ENCODE data around the gene KIAA0930.
"Not testable (repeated sequence)": the region's sequence is repeated elsewhere in the genome, so short reads cannot be mapped to it uniquely, and the experiment has no call there.

KIAA0930 gene

DNA sequence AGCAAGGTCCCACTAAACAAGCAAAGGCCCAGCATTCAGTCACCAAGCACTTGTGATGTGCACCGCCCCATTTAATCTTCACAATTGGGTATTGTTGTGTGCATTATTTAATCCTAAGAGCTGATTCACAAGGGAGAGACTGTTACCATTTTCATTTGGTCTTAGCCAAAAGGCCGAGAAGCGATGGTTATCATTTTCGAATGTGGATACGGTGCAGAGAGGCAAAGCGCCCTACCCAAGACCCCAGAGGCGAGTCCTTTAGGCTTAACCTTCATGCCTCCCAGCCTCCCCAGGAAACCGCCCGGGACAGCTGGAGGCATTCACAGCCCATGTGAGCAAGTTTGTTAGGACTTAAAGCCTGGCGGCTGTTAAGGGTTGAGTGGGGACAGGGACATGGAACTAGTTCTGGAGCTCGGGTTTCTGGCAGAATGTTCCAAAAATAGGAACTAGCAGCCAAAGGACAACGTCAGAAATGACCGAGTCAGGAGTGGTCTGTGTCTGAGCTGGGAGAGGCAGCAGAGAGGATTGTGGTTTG, 31.0 kb upstream of the KIAA0930 start:
- no peak overlapping the region for H3K27ac Mint-ChIP-seq (ENCODE audit: low read depth)
- peaks cover 35% of the 10 kb centered on the region for H3K27me3 Mint-ChIP-seq
- peaks cover 13% of the 10 kb centered on the region for H3K4me1 Mint-ChIP-seq
- H3K9me3 Mint-ChIP-seq = no peaks in the 10 kb centered on the region
- H3K36me3 Mint-ChIP-seq (ENCODE audit: insufficient read depth) = peaks cover 2% of the 10 kb centered on the region
- DNase-seq (ENCODE audit: low spot score in 2 of 2) = no peak
- ATAC-seq (replicated peaks; ENCODE audit: extremely low read depth, poor library complexity, severe bottlenecking) = no peak
- no peak overlapping the region for H3K4me3 Mint-ChIP-seq

DNA sequence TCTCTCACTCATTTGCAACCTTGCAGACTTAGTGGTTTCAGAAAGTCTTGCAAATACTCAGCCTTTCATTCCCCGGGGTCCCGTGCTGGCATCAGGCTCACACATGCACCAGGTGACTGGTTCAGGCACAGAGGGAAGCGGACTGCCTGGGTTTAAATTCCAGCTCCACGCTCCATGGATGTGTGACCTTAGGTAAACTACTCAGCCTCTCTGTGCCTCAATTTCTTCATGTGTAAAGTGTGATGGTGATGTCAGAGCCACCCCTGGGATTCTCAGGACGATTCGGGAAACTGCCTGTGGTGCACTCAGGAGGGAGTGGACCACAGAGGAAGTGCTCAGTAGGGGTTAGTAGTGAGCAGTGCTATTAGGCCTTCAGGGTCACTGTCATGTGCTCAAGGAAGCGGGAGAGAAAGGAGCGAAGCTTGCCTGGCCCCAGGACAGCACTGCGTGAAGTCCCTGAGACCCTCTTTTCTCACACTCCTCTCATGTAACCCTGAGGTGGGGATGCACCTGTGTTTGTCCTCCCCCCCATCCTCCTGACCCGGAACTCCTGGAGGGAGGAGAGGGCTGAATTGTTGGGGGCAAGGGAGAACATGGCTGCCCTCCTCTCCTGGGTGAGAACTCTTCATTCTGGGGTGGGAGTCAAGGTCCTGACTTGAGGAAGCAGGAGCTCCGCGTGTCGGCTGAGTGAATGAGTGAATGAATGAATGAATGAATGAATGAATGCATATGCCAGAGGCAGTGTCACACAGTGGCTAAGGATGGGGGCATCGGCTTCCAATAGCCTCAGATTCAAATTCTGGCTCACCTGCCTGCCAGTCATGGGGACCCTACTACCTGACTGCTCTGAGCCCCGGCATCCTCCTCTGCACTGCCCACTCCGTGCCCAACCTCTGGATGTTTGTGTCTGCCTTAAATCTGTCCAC, 29.7 kb upstream of the KIAA0930 start:
- DNase-seq (ENCODE audit: low spot score in 2 of 2) (no peak), ATAC-seq (replicated peaks; ENCODE audit: extremely low read depth, poor library complexity, severe bottlenecking) (no peak)
- Mint-ChIP-seq H3K27me3 (peaks cover 35% of the 10 kb centered on the region), H3K27ac (ENCODE audit: low read depth) (peak overlapping the region; percentile 41), H3K36me3 (ENCODE audit: insufficient read depth) (peaks cover 2% of the 10 kb centered on the region), H3K4me3 (peak overlapping the region; percentile 77), H3K4me1 (peaks cover 13% of the 10 kb centered on the region), H3K9me3 (no peaks in the 10 kb centered on the region)

DNA sequence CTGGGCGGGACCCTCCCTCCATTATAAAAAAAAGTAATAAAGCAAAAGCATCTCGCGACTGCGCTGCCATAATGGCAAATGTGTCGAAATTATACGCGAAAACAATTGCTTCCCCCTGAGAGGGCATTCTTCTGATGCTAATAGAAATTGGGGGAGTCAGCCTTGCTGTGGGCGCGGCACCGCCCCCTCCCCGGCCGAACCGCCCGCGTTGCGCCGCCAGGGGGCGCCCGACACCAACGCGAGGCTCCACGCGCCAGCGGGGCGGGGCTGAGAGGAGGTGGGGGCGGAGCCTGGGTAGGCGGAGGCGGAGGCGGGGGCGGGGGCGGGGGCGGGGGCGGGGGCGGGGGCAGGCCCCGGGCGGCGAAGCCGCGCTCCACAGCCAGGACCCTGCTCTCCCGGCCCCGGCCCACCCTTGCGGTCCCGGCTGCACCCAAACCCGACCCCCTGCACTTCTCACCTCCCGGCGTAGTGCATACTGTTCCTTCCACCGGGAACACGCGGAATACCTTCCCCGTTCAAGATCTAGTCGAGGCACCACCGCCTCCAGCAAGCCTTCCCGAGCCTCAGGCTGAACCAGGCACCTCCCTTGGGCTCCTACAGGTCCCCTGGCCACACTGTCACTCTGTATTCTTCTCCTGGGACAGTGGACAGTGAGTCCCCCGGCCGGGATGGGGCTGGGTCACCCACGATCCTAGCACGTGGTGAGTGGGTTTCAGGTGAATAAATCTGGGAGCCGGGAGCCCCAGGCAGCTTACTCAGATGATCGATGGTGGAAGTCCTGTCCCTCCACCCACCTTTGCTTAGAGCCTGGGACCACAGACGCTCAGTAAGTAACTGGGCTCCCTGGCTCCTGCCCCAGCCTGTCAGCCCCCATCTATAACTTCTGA, 28.5 kb upstream of the KIAA0930 start:
- H3K4me3 Mint-ChIP-seq = peak overlapping the region; percentile 77
- peak; percentile 82 to 91 for DNase-seq (ENCODE audit: low spot score in 2 of 2)
- peaks cover 34% of the 10 kb centered on the region for H3K27me3 Mint-ChIP-seq
- peaks cover 2% of the 10 kb centered on the region for H3K36me3 Mint-ChIP-seq (ENCODE audit: insufficient read depth)
- peak overlapping the region; percentile 44 for H3K27ac Mint-ChIP-seq (ENCODE audit: low read depth)
- H3K9me3 Mint-ChIP-seq = no peaks in the 10 kb centered on the region
- peaks cover 13% of the 10 kb centered on the region for H3K4me1 Mint-ChIP-seq
- ATAC-seq (replicated peaks; ENCODE audit: extremely low read depth, poor library complexity, severe bottlenecking) = peak; percentile 92

DNA sequence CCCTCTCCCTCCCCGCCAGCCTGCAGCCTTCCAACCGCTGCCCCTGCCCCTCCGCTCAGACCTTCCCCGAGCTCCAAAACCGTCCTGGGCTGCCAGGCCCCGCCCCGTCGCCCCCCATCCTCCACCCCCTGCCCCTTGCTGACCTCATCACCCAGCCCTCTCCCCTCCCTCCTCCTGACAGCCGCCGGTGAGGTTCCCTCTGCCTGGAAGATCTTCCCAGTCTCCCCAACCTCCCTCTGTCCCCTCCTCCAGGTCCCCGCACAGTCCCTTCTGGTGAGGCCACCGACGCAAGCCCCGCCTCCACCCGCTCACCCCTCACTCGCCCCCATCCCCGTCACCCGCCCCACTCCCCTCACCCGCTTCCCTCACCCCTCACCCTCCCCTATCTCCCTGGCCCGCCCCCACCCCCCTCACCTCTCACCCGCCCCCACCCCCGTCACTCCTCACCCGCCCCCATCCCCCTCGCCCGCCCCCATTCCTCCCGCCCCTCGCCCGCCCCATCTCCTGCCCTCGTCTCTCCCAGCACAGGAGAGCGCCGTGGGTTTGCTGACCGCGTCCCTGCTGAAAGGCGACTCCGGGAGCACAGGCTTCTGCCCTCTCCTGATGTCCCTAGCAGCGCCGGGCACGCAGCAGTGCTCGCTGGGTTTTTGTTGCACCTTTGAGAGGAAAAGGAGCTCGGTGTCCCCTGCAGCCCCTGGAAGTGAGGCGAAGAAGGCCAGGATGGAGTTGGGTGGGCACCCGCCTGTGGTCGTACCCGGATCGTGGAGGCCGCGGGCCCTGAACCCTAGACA, 27.7 kb upstream of the KIAA0930 start:
- peak; percentile 26 for ATAC-seq (replicated peaks; ENCODE audit: extremely low read depth, poor library complexity, severe bottlenecking)
- Mint-ChIP-seq H3K27ac (ENCODE audit: low read depth) (peak overlapping the region; percentile 44), H3K36me3 (ENCODE audit: insufficient read depth) (peaks cover 2% of the 10 kb centered on the region)

DNA sequence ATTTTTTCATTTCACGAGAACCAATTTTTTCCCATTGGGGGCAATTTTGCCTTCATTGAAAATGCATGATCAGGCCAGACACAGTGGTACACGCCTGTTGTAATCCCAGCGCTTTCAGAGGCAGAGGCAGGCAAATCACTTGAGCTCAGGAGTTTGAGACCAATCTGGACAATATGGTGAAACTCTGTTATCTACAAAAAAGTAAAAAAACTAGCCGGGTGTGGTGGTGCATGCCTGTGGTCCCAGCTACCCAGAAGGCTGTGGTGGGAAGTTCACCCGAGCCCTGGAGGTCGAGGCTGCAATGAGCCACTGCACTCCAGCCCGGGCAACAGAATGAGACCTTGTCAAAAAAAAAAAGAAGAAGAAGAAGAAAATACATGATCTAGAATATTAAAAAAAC, 24.8 kb upstream of the KIAA0930 start:
- DNase-seq (ENCODE audit: low spot score in 2 of 2) (no peak), ATAC-seq (replicated peaks; ENCODE audit: extremely low read depth, poor library complexity, severe bottlenecking) (no peak)
- no peak overlapping the region for H3K4me3 Mint-ChIP-seq
- H3K36me3 Mint-ChIP-seq (ENCODE audit: insufficient read depth) = peaks cover 5% of the 10 kb centered on the region
- H3K9me3 Mint-ChIP-seq = no peaks in the 10 kb centered on the region
- H3K4me1 Mint-ChIP-seq = peaks cover 13% of the 10 kb centered on the region
- H3K27ac Mint-ChIP-seq (ENCODE audit: low read depth) = peak overlapping the region; percentile 22
- H3K27me3 Mint-ChIP-seq = peaks cover 23% of the 10 kb centered on the region

More for the DNA sequence above, 27.7 kb upstream of the KIAA0930 start:
- no peak for DNase-seq (ENCODE audit: low spot score in 2 of 2)
- Mint-ChIP-seq H3K9me3 (no peaks in the 10 kb centered on the region), H3K27me3 (peaks cover 36% of the 10 kb centered on the region), H3K4me1 (peaks cover 13% of the 10 kb centered on the region), H3K4me3 (peak overlapping the region; percentile 77)

DNA sequence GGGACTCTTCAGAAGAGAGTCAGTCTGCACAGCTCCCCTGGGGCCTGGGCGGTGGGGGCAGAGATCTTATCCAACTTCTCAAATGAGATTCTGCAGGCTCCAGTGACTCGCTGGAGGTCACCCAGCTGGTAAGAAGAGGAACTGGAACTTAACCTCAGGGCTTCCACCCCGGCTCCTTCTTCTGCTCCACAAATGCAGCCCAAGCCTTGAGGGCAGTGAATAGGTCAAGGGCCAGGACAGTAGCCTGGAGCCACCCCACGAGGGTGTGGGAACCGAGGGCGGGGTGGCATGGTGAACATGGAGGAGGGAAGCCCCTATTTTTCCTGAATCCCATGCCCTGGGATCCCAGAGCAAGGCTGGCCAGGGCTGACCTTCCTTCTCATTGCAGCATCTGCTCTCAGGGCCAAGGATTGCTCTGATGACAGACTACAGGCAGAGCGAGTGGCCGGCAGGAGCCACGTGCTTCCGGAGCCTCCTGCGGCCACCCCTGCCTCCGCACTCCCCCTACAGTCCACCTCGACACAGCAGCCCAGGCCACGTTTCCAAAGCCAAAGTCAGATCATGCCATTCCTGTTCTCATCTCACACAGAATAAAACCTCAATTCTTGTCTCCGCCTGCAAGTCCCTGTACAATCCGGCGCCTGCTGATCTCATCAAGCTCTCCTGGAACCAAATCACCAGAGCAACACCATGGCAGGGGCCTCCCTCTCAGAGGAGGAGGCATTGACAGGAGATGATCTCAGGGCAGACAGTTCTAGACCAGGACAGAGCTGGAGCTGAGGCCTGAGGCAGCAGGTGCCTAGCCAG, 23.0 kb upstream of the KIAA0930 start:
- H3K27me3 Mint-ChIP-seq = peaks cover 12% of the 10 kb centered on the region
- H3K36me3 Mint-ChIP-seq (ENCODE audit: insufficient read depth) = peaks cover 3% of the 10 kb centered on the region
- ATAC-seq (replicated peaks; ENCODE audit: extremely low read depth, poor library complexity, severe bottlenecking) = peak; percentile 14
- DNase-seq (ENCODE audit: low spot score in 2 of 2) = no peak
- H3K27ac Mint-ChIP-seq (ENCODE audit: low read depth) = no peak overlapping the region
- no peaks in the 10 kb centered on the region for H3K4me1 Mint-ChIP-seq
- no peaks in the 10 kb centered on the region for H3K9me3 Mint-ChIP-seq
- no peak overlapping the region for H3K4me3 Mint-ChIP-seq

DNA sequence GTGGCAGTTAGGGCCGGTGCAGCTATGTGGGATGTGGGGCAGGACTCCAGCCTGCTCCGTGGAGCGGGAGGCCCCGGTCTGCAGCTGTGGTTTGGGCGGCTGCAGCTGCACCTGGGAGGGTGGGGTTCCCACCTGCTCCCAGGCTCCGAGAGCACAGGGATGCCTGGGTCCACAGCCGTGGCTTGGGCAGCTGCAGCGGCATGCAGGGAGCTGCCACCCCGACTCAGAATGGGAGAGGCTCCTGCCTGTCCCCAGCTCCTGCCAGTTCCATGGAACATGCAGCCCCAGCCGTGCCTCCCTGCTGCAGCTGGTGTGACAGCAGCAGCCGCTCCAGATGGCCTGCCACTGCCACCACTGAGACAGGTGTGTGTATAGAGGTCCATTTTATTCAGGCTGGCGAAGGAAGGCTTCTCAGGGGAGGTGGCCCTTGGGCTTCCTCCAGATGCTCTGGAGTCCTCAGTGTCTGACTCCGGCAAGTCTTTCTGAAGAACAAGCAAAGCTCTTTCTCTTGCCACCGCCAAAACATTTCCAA, 22.3 kb upstream of the KIAA0930 start:
- H3K4me3 Mint-ChIP-seq = no peak overlapping the region
- DNase-seq (ENCODE audit: low spot score in 2 of 2) (no peak), ATAC-seq (replicated peaks; ENCODE audit: extremely low read depth, poor library complexity, severe bottlenecking) (no peak)
- no peaks in the 10 kb centered on the region for H3K4me1 Mint-ChIP-seq
- peak overlapping the region; percentile 61 for H3K27ac Mint-ChIP-seq (ENCODE audit: low read depth)
- no peaks in the 10 kb centered on the region for H3K9me3 Mint-ChIP-seq
- peaks cover 12% of the 10 kb centered on the region for H3K27me3 Mint-ChIP-seq
- H3K36me3 Mint-ChIP-seq (ENCODE audit: insufficient read depth) = peaks cover 3% of the 10 kb centered on the region

DNA sequence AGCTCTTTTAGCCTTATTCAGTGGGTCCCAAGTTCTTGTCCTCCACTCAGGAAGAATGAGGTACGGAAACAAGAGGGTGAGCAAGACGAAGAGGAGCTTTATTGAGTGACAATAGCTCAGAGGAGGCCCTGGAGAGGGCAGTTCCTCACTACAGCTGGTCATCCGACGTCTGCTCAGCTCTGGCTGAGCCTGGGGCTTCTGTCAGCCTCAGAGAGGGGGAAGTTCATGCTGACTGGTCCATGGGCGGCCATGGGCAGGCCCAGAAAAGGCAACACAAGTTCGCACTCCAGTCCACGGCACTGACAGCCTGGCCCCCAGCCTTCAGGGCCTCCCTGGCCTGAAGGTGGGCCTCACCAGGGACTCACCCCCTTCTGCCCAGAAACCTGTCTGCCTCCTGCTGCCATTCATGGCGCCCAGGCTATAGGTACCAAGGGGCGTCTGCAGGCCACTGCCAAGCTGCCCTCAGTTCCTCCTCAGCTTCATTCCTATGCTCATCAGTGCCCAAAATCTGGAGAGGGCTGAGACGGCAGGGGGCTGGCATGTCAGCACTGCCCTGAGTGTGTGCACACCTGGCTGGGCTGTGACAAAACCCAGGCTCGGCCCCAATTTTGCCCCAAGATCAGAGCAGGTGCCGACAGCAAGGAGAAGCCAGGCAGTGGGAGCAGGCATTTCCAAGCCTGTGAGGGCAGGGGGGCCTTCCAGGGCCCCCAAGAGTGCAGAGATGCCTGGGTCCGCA, 21.7 kb upstream of the KIAA0930 start:
- H3K4me1 Mint-ChIP-seq = no peaks in the 10 kb centered on the region
- H3K36me3 Mint-ChIP-seq (ENCODE audit: insufficient read depth) = peaks cover 3% of the 10 kb centered on the region
- ATAC-seq (replicated peaks; ENCODE audit: extremely low read depth, poor library complexity, severe bottlenecking) (no peak), DNase-seq (ENCODE audit: low spot score in 2 of 2) (no peak)
- H3K27me3 Mint-ChIP-seq = peaks cover 12% of the 10 kb centered on the region
- peak overlapping the region; percentile 61 for H3K27ac Mint-ChIP-seq (ENCODE audit: low read depth)
- no peak overlapping the region for H3K4me3 Mint-ChIP-seq
- no peaks in the 10 kb centered on the region for H3K9me3 Mint-ChIP-seq

DNA sequence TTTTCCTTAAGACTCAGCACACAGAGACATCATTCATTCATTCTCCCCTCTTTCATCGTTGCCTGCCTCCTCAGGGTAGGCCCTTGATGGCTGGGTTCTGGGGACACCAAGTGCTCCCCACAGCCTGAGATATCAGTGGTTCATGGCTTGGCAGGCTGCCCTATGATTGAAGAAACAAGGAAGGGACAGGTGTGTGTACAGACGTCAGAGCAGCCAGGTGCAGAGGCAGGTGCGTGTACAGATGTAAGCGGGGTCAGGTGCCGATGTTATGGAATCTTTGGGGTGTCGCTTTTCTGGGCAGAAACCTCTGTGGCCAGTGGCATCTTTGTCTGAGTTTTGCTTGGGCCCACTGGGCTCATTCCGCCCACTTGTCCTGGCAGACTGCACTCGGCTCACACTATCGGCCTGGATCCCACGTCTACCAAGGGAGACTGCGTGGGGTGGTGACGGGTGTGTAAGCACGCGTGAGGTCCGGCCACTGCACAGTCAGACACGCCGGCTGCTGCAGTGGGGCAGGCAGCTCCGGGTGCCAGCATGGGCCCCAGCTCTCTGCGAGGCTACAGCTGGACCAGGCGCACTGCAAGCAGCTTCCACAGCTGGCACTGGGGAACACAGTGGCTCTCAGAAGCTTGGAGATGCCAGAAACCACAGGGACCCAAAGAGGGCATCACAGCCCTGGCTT, 20.9 kb upstream of the KIAA0930 start:
- Mint-ChIP-seq H3K36me3 (ENCODE audit: insufficient read depth) (peaks cover 3% of the 10 kb centered on the region), H3K27me3 (peaks cover 12% of the 10 kb centered on the region), H3K9me3 (no peaks in the 10 kb centered on the region), H3K4me1 (no peaks in the 10 kb centered on the region), H3K4me3 (no peak overlapping the region), H3K27ac (ENCODE audit: low read depth) (peak overlapping the region; percentile 65)
- DNase-seq (ENCODE audit: low spot score in 2 of 2) (no peak), ATAC-seq (replicated peaks; ENCODE audit: extremely low read depth, poor library complexity, severe bottlenecking) (no peak)

DNA sequence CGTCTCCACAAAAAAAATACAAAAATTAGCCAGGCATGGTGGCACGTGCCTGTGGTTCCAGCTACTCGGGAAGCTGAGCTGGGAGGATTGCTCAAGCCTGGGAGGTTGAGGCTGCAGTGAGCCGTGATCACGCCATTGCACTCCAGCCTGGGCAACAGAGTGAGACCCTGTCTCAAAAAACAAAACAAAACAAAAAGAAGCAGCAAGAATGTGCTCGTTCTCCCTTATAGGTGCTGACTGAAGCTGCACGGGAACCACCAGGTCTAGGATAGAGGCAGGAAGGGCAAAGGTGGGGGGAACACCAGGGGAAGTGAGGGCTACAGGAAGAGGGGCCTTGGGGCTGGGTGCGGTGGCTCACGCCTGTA, 19.7 kb upstream of the KIAA0930 start:
- H3K9me3 Mint-ChIP-seq = not testable (repeated sequence)

More for the DNA sequence above, 19.7 kb upstream of the KIAA0930 start:
- DNase-seq (ENCODE audit: low spot score in 2 of 2); ATAC-seq (replicated peaks; ENCODE audit: extremely low read depth, poor library complexity, severe bottlenecking); H3K27ac Mint-ChIP-seq (ENCODE audit: low read depth); H3K4me3 Mint-ChIP-seq; H3K4me1 Mint-ChIP-seq; H3K36me3 Mint-ChIP-seq (ENCODE audit: insufficient read depth): not testable (repeated sequence)
- peaks cover 12% of the 10 kb centered on the region for H3K27me3 Mint-ChIP-seq

All from central memory CD8-positive, alpha-beta T cell (primary cell).